ENCODE measurements around the gene SKIDA1.

DNA sequence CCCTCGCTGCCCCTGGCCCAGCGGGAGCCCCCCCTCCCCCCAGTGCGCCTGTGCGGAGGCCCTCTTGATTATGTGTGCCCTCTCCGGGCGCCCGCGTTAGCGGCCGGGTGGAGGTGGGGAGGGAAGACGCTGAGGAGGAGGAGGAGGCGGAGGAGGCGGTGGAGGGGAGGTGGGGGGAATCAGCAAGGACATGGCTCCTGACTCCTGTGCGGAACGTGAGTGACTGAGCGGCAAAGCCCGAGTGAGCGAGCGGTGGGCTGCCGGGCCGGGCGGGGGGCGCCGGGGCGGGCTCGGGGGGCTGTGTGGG is 8.8 kb upstream of the SKIDA1 start:
- TF ChIP-seq EZH2 (IDR thresholded peaks at IDR 0.05): no peak
- TF ChIP-seq, protein P1, sequence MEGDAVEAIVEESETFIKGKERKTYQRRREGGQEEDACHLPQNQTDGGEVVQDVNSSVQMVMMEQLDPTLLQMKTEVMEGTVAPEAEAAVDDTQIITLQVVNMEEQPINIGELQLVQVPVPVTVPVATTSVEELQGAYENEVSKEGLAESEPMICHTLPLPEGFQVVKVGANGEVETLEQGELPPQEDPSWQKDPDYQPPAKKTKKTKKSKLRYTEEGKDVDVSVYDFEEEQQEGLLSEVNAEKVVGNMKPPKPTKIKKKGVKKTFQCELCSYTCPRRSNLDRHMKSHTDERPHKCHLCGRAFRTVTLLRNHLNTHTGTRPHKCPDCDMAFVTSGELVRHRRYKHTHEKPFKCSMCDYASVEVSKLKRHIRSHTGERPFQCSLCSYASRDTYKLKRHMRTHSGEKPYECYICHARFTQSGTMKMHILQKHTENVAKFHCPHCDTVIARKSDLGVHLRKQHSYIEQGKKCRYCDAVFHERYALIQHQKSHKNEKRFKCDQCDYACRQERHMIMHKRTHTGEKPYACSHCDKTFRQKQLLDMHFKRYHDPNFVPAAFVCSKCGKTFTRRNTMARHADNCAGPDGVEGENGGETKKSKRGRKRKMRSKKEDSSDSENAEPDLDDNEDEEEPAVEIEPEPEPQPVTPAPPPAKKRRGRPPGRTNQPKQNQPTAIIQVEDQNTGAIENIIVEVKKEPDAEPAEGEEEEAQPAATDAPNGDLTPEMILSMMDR (IDR thresholded peaks at IDR 0.05): no peak
- no peak for TF ChIP-seq EZH2phosphoT487 (IDR thresholded peaks at IDR 0.05)

Measured in neural progenitor cell (in vitro differentiated cells).